Measurements from ENCODE around the gene SLC7A4.

SLC7A4 gene

GRCh38 chr22:20995329-20996030 lies 36.9 kb downstream of the SLC7A4 start:
- Mint-ChIP-seq H3K9me3 (no peaks in the 10 kb centered on the region), H3K36me3 (peaks cover 21% of the 10 kb centered on the region), H3K4me3 (no peak overlapping the region), H3K27ac (no peak overlapping the region), H3K27me3 (no peaks in the 10 kb centered on the region), H3K4me1 (peaks cover 12% of the 10 kb centered on the region)
- CTCF ChIA-PET = no interaction called here
- DNase-seq = no peak

DNA sequence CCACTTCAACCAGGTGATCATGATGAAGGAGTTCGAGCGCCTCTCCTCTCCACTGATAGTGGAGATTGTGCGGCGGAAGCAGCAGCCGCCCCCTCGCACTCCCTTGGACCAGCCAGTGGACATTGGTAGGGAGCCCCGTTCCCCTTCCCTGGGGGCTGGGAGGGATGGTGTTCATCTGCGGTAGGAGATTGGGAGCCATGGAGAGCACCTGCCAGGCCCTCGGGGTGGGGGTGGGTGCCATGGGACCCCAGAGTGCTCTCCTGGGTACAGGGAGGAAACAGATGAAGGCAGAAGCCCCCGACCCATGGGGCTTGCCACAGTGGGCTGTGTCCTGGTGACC lies 37.5 kb downstream of the SLC7A4 start:
- Mint-ChIP-seq H3K27ac (no peak overlapping the region), H3K27me3 (no peaks in the 10 kb centered on the region), H3K9me3 (no peaks in the 10 kb centered on the region), H3K4me3 (no peak overlapping the region), H3K36me3 (peaks cover 22% of the 10 kb centered on the region), H3K4me1 (peaks cover 6% of the 10 kb centered on the region)
- CTCF ChIA-PET = no interaction called here
- no peak for DNase-seq

DNA sequence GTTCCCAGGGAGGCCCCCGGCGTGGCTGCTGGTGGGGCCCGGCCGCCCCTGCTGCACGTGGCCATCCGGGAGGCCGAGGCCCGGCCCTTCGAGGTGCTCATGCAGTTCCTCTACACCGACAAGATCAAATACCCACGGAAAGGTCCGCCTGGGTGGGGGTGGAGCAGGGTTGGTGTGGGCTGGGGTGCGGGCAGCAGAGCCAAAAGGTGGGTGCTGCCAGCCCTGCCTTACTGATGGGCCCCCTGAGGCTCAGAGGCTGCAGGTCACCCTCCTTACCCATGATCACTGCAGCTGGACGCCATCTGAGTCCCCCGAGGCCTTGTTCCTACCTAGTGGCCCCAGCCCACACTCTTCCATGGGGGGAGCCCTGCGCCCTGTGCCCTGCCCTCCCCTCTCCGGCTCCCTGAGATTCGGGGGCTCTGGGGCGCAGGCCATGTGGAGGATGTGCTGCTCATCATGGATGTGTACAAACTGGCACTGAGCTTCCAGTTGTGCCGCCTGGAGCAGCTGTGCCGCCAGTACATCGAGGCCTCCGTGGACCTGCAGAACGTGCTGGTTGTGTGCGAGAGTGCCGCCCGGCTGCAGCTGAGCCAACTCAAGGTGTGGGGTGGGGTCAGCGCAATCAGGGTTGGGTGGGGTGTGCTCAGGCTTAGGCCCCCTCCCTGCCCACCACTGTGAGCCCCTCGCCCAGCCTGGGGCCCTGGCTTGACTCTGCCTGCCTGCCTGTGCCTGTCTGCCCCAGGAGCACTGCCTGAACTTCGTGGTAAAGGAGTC lies 38.0 kb downstream of the SLC7A4 start:
- no peak for DNase-seq
- CTCF ChIA-PET = no interaction called here
- no peaks in the 10 kb centered on the region for H3K9me3 Mint-ChIP-seq
- H3K36me3 Mint-ChIP-seq = peaks cover 23% of the 10 kb centered on the region
- H3K4me3 Mint-ChIP-seq = no peak overlapping the region
- no peaks in the 10 kb centered on the region for H3K27me3 Mint-ChIP-seq
- H3K27ac Mint-ChIP-seq = no peak overlapping the region
- H3K4me1 Mint-ChIP-seq = peaks cover 8% of the 10 kb centered on the region

DNA sequence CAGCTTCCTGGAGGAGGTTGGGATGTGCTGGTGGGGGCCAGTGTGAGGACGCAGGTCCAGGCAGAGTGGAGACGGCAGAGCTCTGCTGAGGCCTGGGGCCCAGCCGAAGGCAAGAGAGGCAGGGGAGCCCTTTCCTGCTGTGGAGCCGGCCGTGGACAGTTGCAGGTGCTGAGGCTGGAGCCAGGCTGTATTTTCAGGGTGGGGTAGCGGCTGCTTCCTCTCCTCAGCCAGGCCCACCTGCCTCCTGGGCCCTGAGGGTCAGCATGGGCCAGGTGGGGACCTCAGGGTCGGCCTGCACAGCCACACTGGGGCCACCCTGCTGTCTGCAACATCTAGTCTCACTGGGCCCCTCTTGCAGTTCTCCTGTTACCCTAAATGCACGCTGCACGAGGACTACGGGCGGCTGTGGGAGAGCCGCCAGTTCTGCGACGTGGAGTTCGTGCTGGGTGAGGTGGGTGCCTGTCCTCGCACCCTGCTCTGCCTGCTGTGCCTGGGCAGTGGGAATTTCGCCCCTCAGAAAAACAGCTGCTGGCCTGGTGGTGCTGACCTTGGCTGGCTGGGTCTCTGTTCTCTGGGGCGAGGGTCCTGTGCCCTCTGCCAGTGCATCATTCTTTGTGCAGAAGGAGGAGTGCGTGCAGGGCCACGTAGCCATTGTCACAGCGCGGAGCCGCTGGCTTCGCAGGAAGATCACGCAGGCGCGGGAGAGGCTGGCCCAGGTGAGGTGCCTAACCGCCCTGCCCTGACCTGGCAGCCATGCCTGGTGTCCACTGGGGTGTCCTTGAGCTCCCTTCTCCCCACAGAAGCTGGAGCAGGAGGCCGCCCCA lies 38.8 kb downstream of the SLC7A4 start:
- peaks cover 23% of the 10 kb centered on the region for H3K36me3 Mint-ChIP-seq
- H3K27me3 Mint-ChIP-seq = no peaks in the 10 kb centered on the region
- no peak overlapping the region for H3K4me3 Mint-ChIP-seq
- H3K9me3 Mint-ChIP-seq = no peaks in the 10 kb centered on the region
- no peak overlapping the region for H3K27ac Mint-ChIP-seq
- no peak for DNase-seq
- CTCF ChIA-PET = no interaction called here
- H3K4me1 Mint-ChIP-seq = peaks cover 5% of the 10 kb centered on the region

DNA sequence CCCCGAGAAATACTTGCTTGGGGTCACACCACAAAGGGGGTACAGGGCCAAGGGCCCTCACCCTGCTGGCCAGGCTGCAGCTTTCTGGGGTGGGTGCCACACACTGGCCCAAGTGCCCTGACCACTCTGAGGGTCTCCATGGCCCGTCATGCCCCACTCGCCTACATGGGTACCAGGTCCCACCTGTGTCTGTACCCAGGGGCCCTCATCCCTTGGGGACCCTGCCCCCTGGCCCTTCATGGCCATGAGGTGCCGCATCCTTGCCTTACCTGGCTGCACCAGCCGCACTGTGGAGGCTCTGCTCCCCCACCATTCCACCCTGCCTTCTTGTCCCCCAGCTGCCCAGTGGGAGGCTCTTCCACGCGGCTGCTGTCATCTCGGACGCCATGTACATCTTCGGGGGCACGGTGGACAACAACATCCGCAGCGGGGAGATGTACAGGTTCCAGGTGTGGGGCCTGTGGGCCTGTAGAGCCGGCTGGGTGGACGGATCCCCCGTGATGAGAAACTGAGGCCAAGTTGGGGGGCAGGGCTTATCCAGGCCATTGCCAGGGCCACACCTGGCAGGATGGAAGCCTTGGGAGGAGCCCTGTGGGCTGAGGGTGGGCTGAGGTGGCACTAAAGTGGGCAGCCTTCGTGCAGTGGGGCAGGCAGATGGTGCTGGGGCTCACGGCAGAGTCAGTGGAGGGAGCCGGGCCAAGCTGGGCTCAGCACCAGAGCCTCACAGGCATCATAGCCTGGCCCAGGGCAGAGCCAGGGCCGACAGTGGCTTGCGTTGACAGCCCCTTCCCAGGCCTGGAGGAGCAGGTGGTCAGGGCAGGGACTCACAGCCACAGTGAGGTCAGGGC lies 39.7 kb downstream of the SLC7A4 start:
- Mint-ChIP-seq H3K4me3 (no peak overlapping the region), H3K36me3 (peaks cover 19% of the 10 kb centered on the region), H3K27me3 (no peaks in the 10 kb centered on the region), H3K27ac (no peak overlapping the region), H3K9me3 (no peaks in the 10 kb centered on the region), H3K4me1 (peaks cover 2% of the 10 kb centered on the region)
- no peak for DNase-seq
- CTCF ChIA-PET = no interaction called here

DNA sequence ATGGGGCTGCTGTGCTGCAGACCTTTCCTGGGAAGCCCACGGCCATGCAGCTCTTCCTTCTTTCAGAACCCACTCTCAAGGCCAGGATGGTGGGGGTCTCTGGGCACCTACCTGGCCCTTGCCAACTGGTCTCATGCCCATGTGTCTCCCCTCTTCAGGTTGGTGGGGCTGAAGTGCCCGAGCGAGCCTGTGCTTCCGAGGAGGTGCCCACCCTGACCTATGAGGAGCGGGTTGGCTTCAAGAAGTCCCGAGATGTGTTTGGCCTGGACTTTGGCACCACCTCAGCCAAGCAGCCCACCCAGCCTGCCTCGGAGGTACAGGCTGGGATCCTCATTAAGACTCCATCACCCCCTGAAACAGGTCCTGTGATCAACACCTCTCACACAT lies 40.3 kb downstream of the SLC7A4 start:
- peaks cover 18% of the 10 kb centered on the region for H3K36me3 Mint-ChIP-seq
- H3K4me3 Mint-ChIP-seq = no peak overlapping the region
- CTCF ChIA-PET = no interaction called here
- H3K9me3 Mint-ChIP-seq = no peaks in the 10 kb centered on the region
- no peak overlapping the region for H3K27ac Mint-ChIP-seq
- peaks cover 2% of the 10 kb centered on the region for H3K4me1 Mint-ChIP-seq
- no peak for DNase-seq
- H3K27me3 Mint-ChIP-seq = no peaks in the 10 kb centered on the region

- Mint-ChIP-seq H3K4me1 (peaks cover 2% of the 10 kb centered on the region), H3K27me3 (no peaks in the 10 kb centered on the region), H3K36me3 (peaks cover 17% of the 10 kb centered on the region), H3K27ac (no peak overlapping the region), H3K9me3 (no peaks in the 10 kb centered on the region), H3K4me3 (no peak overlapping the region)
- DNase-seq = no peak
- CTCF ChIA-PET = no interaction called here
Measured at GRCh38 chr22:20991252-20992055, 40.9 kb downstream of the SLC7A4 start.

GRCh38 chr22:20990184-20991180 lies 41.9 kb downstream of the SLC7A4 start:
- Mint-ChIP-seq H3K9me3 (no peaks in the 10 kb centered on the region), H3K36me3 (peaks cover 15% of the 10 kb centered on the region), H3K4me3 (no peak overlapping the region), H3K4me1 (peaks cover 2% of the 10 kb centered on the region), H3K27me3 (no peaks in the 10 kb centered on the region), H3K27ac (peak overlapping the region; percentile 24)
- CTCF ChIA-PET = no interaction called here
- DNase-seq = no peak

- Mint-ChIP-seq H3K4me3 (no peak overlapping the region), H3K27ac (no peak overlapping the region), H3K36me3 (peaks cover 10% of the 10 kb centered on the region), H3K9me3 (no peaks in the 10 kb centered on the region), H3K27me3 (no peaks in the 10 kb centered on the region), H3K4me1 (peaks cover 2% of the 10 kb centered on the region)
- no peak for DNase-seq
- CTCF ChIA-PET = no interaction called here
Measured at GRCh38 chr22:20989323-20990138, 42.8 kb downstream of the SLC7A4 start.

DNA sequence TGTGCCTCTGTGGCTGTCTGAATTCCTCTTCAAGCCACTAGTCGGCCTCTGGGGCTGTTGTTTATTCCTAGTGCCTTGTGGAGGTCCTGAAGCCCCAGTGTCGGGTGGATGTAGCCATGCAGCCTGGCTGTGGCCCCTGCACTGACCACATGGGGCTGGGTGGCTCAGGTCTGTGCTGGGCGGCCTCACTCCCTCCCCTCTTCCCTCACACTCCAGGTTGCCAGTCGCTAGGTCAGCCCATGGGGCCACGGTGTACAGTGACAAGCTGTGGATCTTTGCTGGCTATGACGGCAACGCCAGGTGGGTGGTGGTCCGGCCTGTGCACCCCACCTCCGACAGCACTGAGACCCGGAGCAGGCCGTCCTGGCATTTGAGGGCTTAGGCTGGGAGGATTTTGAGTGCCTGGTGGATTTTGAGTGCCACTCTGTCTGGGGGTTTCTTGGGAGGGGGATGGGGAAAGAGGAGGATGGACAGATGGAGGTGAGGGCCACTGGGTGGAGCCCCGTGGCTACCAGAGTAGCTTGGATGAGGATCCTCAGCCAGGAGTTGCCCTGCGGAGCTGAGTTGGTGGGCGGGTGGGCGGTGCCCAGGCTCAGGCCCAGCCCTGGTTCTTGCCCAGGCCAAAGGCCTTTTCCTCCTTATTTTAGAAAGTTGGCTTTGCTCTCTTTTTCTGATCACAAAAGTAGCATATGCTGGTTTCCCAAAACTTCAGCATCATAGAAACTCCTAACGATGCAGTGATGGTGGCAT lies 43.6 kb downstream of the SLC7A4 start:
- peaks cover 7% of the 10 kb centered on the region for H3K4me1 Mint-ChIP-seq
- no peak for DNase-seq
- H3K27me3 Mint-ChIP-seq = no peaks in the 10 kb centered on the region
- CTCF ChIA-PET = no interaction called here
- no peak overlapping the region for H3K4me3 Mint-ChIP-seq
- H3K36me3 Mint-ChIP-seq = peaks cover 18% of the 10 kb centered on the region
- no peak overlapping the region for H3K27ac Mint-ChIP-seq
- H3K9me3 Mint-ChIP-seq = no peaks in the 10 kb centered on the region

DNA sequence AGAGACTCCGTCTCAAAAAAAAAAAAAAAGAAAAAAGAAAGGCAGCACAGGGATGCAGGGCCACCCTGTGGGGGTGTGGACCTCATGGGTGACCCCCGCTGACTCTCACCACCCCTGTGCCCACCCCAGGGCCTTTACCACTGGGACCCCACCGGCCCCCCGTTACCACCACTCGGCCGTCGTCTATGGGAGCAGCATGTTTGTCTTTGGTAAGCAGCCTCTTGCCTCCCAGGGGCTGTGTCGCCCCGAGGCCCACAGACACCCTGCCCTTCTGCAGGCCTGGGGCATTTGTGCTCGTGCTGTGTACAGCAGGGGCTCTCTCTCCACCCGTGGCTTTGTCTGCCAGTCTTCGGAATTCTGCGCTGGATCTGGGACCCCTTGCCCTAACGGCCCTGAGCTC lies 45.0 kb downstream of the SLC7A4 start:
- H3K9me3 Mint-ChIP-seq = no peaks in the 10 kb centered on the region

More for the DNA sequence above, 45.0 kb downstream of the SLC7A4 start:
- Mint-ChIP-seq H3K36me3 (peaks cover 18% of the 10 kb centered on the region), H3K27ac (no peak overlapping the region), H3K4me1 (peaks cover 18% of the 10 kb centered on the region), H3K27me3 (no peaks in the 10 kb centered on the region), H3K4me3 (no peak overlapping the region)
- DNase-seq = no peak
- CTCF ChIA-PET = interaction anchor here (1.7 kb wide), 1 partner anchor 14 kb away, joined by 4 read pairs; no protein-coding TSS in a partner anchor
